CD4-positive, alpha-beta T cell (primary cell): ENCODE results near the gene ERCC8. TPM values are rescaled to one million over a fixed set of nuclear protein-coding genes. Genes with fewer than 3 reads are reported as not detected.

ENCODE experiments used
- ATAC-seq: fragments of 200-7000 bp; cut with Tn5 transposase; one replicate; pipeline ENCODE4 v1.10.0; 2022; ENCODE audit warnings: mild to moderate bottlenecking; ENCODE audit not compliant: poor library complexity
- CTCF ChIA-PET: fragments of 350-600 bp; sonication (Branson Sonifier 250); formaldehyde crosslinking; loops from one replicate; lab custom pipeline; 2021; ENCODE audit warnings: antibody characterized with exemption, inconsistent platforms; lab: Charles Lee
- POLR2A ChIA-PET: fragments of 350-600 bp; sonication (Branson Sonifier 250); formaldehyde crosslinking; loops from one replicate; lab custom pipeline; 2021; ENCODE audit warnings: antibody characterized with exemption, inconsistent platforms; lab: Charles Lee
- DNase-seq, 14 experiments: peaks; one replicate each; pipeline ENCODE4 v3.0.0-alpha.2; 2013 to 2020; ENCODE audit warnings: mixed read lengths in 2 of 14
- H3K27ac ChIP-seq, 2 donors: one replicate each; pipeline versions ENCODE4 v1.5.1 to v1.7.0; 2013; ENCODE audit warnings: low read length in 2 of 2, low read depth in 1 of 2, mild to moderate bottlenecking in 1 of 2
- H3K27me3 ChIP-seq, 2 experiments: 1 replicate in 1 of 2; 2 replicates in 1 of 2; pipeline versions ENCODE4 v1.6.1 to v1.7.0; 2013; ENCODE audit warnings: low read length in 2 of 2, control low read depth in 1 of 2, mild to moderate bottlenecking in 1 of 2, moderate library complexity in 1 of 2; ENCODE audit not compliant: insufficient read depth in 2 of 2, control insufficient read depth in 1 of 2
- H3K36me3 ChIP-seq: one replicate; pipeline ENCODE4 v1.6.1; 2013; ENCODE audit warnings: low read length, control low read depth; ENCODE audit not compliant: insufficient read depth
- H3K4me1 ChIP-seq: one replicate; pipeline ENCODE4 v1.6.1; 2013; ENCODE audit warnings: low read length, control low read depth; ENCODE audit not compliant: insufficient read depth
- H3K4me3 ChIP-seq: one replicate; pipeline ENCODE4 v1.5.1; 2013; ENCODE audit warnings: mild to moderate bottlenecking, low read length, moderate library complexity
- H3K9me3 ChIP-seq, 2 experiments: 1 replicate in 1 of 2; 2 replicates in 1 of 2; pipeline versions ENCODE4 v1.6.1 to v1.7.0; 2013; ENCODE audit warnings: low read length in 2 of 2, mild to moderate bottlenecking in 2 of 2, control low read depth in 1 of 2, moderate library complexity in 1 of 2; ENCODE audit not compliant: control insufficient read depth in 1 of 2, insufficient read depth in 1 of 2
- H3K27ac Mint-ChIP-seq: one replicate; pipeline ENCODE4 v1.8.0; 2020; ENCODE audit warnings: mixed read lengths
- H3K27me3 Mint-ChIP-seq: one replicate; pipeline ENCODE4 v1.8.0; 2021; ENCODE audit warnings: mixed read lengths
- H3K36me3 Mint-ChIP-seq: one replicate; pipeline ENCODE4 v1.8.0; 2021; ENCODE audit warnings: low read depth, mixed read lengths
- H3K4me1 Mint-ChIP-seq: one replicate; pipeline ENCODE4 v1.8.0; 2021; ENCODE audit warnings: low read depth, mixed read lengths
- H3K4me3 Mint-ChIP-seq: one replicate; pipeline ENCODE4 v1.8.0; 2020; ENCODE audit warnings: mild to moderate bottlenecking, mixed read lengths
- H3K9me3 Mint-ChIP-seq: one replicate; pipeline ENCODE4 v1.8.0; 2020; ENCODE audit warnings: mixed read lengths
- intact Hi-C, 2 experiments: fragments of 100-400 bp; cut with DNase I in 1 of 2; cut with micrococcal nuclease in 1 of 2; formaldehyde crosslinking; loops; one replicate each; pipeline versions ENCODE4 v1.15.1 to v1.9.0; 2023 to 2025; cut with DNase I, micrococcal nuclease
- polyA plus RNA-seq, 2 donors: library from polyadenylated mRNA; unstranded; fragments of 120-200 nt; gene quantifications; one replicate each; pipeline ENCODE4 v1.2.1, GENCODE V29; 2013
- total RNA-seq, 174 experiments: library from RNA in 2 of 174; stranded (reverse) in 2 of 174; gene quantifications; one replicate each; pipeline ENCODE4 v1.2.3 and lab custom pipeline; 2021 to 2026
- TF ChIP-seq, protein P1 (sequence below): fragments of 200-600 bp; IDR thresholded peaks from one replicate; pipeline ENCODE4 v1.8.0; 2022; ENCODE audit warnings: antibody characterized with exemption, mild to moderate bottlenecking

The ERCC8 gene, protein sequence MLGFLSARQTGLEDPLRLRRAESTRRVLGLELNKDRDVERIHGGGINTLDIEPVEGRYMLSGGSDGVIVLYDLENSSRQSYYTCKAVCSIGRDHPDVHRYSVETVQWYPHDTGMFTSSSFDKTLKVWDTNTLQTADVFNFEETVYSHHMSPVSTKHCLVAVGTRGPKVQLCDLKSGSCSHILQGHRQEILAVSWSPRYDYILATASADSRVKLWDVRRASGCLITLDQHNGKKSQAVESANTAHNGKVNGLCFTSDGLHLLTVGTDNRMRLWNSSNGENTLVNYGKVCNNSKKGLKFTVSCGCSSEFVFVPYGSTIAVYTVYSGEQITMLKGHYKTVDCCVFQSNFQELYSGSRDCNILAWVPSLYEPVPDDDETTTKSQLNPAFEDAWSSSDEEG
- total RNA-seq (1 to 10 TPM; 2.6 to 3.7 TPM), total RNA-seq (lab: John Stamatoyannopoulos, UW) (10.6 to 40.5 (median 26.2) reads per million in 172 experiments)
- 9.7 TPM for polyA plus RNA-seq (2013, experiment 1 of 2)
- 8.0 TPM for polyA plus RNA-seq (2013, experiment 2 of 2)

DNA sequence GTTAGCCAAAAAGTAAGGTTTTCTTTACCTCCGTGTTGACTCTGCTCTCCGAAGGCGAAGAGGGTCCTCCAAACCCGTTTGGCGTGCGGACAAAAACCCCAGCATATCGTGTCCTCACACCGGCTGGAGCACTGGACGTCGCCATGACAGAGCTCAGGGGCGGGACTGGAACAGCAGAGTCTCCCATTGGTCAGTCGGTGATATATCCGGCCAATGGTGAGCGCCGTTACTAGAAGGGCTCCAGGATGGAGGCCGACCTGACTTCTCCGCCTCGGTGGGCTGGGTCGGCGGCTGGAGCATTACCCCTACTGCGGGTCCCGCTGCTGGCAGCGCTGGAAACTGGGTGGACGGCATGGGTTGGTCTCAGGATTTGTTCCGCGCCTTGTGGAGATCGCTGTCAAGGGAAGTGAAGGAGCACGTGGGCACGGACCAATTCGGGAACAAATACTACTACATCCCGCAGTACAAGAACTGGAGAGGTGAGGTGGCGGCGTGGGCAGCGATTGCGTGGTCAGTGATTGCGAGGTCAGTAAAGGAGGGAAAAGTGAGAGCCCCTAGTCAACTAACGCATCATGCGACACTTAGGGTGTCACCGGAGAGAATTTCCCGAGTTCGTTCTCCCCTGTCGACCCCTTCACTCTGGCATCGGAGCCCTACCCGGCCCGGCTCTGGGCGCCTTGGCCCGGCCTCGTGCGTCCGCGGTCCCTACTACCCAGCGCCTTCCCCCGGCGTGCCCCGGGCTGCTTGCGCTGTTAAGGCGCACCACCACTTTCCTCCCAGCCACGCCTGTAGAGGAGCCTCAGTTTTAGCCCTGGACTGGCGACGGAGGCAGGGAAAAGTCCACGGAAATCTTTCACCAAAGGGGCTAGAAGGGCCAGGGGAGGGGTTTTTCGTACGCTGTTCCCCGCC is at the start of gene ERCC8, which contains the start of gene NDUFAF2:
Gene ERCC8 (minus strand): TSS at position 167 of the 909 bp plus-strand sequence. CDS start 62 bp downstream, at position 105.
Gene NDUFAF2 (plus strand): TSS at position 302 of the 909 bp plus-strand sequence. CDS start 51 bp downstream, at position 353.
- Mint-ChIP-seq H3K9me3 (no peaks in the 10 kb centered on the region), H3K27me3 (no peaks in the 10 kb centered on the region), H3K36me3 (peaks cover 4% of the 10 kb centered on the region), H3K27ac (no peak within 1 kb of the TSS), H3K4me1 (peaks cover 25% of the 10 kb centered on the region), H3K4me3 (no peak within 1 kb of the TSS)
- Histone ChIP-seq H3K4me1 (peaks cover 10% of the 10 kb centered on the region), H3K27me3 (no peaks in the 10 kb centered on the region), H3K4me3 (peak within 1 kb of the TSS; percentile 73), H3K27ac (peak within 1 kb of the TSS; percentile 47 to 63), H3K36me3 (no peaks in the 10 kb centered on the region), H3K9me3 (no peaks in the 10 kb centered on the region)
- ATAC-seq, result peak; percentile 98
- intact Hi-C loops, result loop anchor here in 1 of 2 experiments (5.0 to 10.0 kb wide), 5 partner anchors 217 to 1470 kb away; partner anchors contain the start of genes DEPDC1B, IPO11, SMIM15 and ZSWIM6
- ChIA-PET POLR2A (interaction anchor here (0.5 to 1.8 kb wide), 8 partner anchors 9 to 387 kb away, joined by 3 to 7 read pairs (median 5); partner anchors contain the start of gene ZSWIM6), CTCF (interaction anchor here (0.9 to 1.5 kb wide), 3 partner anchors 14 to 463 kb away, joined by 3 to 6 read pairs (median 3); no protein-coding TSS in a partner anchor)
- peak; percentile 75 to 93 (median 82) for DNase-seq
- TF ChIP-seq, protein P1, sequence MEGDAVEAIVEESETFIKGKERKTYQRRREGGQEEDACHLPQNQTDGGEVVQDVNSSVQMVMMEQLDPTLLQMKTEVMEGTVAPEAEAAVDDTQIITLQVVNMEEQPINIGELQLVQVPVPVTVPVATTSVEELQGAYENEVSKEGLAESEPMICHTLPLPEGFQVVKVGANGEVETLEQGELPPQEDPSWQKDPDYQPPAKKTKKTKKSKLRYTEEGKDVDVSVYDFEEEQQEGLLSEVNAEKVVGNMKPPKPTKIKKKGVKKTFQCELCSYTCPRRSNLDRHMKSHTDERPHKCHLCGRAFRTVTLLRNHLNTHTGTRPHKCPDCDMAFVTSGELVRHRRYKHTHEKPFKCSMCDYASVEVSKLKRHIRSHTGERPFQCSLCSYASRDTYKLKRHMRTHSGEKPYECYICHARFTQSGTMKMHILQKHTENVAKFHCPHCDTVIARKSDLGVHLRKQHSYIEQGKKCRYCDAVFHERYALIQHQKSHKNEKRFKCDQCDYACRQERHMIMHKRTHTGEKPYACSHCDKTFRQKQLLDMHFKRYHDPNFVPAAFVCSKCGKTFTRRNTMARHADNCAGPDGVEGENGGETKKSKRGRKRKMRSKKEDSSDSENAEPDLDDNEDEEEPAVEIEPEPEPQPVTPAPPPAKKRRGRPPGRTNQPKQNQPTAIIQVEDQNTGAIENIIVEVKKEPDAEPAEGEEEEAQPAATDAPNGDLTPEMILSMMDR, result no peak

DNA sequence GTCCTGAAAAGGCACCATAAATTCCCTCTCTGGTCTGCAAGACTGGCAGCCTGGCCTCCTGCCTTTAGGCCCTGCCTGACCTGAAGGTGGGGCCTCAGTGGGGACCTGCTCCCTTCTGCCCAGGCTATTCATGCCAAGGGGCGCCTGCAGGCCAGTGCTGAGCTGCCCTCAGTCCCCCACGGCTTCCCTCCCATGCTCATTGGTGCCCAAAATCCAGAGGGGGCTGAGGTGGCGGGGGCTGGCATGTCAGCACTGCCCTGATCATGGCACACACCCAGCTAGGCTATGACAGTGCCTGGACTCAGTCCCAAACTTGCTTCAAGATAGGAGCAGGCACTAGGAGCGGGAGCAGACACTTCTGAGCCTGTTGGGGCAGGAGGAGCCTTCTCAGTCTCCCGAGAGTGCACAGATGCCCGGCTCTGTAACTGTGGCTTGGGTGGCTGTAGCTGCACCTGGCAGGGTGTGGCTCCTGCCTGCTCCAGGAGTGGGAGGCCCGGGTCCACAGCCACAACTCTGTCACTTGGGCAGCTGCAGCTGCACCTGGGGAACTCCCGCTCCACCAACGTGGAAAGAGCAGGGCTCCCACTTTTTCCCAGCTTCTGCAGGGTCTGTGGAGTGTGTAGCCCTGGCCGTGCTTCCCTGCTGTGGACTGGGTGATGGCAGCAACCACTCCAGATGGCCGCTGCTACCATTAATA is 49.2 kb upstream of the ERCC8 start:
- CTCF ChIA-PET, result no interaction called here

More for the DNA sequence above, 49.2 kb upstream of the ERCC8 start:
- Mint-ChIP-seq H3K36me3 (peaks cover 51% of the 10 kb centered on the region), H3K9me3 (peaks cover 15% of the 10 kb centered on the region), H3K27ac (no peak overlapping the region), H3K4me3 (no peak overlapping the region), H3K27me3 (no peaks in the 10 kb centered on the region), H3K4me1 (peaks cover 10% of the 10 kb centered on the region)
- no peak for DNase-seq
- intact Hi-C loops, result no loop called here
- no peaks in the 10 kb centered on the region for H3K27me3 ChIP-seq
- H3K4me3 ChIP-seq, result no peak overlapping the region
- no peak overlapping the region for H3K27ac ChIP-seq
- POLR2A ChIA-PET, result no interaction called here
- H3K36me3 ChIP-seq, result peaks cover 4% of the 10 kb centered on the region
- H3K9me3 ChIP-seq, result peaks cover 16 to 18% of the 10 kb centered on the region in 2 experiments
- TF ChIP-seq, protein P1, result no peak
- H3K4me1 ChIP-seq, result no peaks in the 10 kb centered on the region
- no peak for ATAC-seq
